ENCODE results near the gene PFKFB2.

The PFKFB2 gene

GRCh38 chr1:207009182-207009850 is 43.8 kb upstream of the PFKFB2 start:
- no peaks in the 10 kb centered on the region for H3K36me3 ChIP-seq
- TF ChIP-seq CTCF (IDR thresholded peaks at IDR 0.05) = no peak
- H3K4me1 ChIP-seq = no peaks in the 10 kb centered on the region
- no peaks in the 10 kb centered on the region for H3K9me3 ChIP-seq
- intact Hi-C loops (cut with DNase I; ENCODE audit: low total_unique reads) = no loop called here
- H3K27ac ChIP-seq = no peak overlapping the region
- no peak overlapping the region for H3K4me3 ChIP-seq
- H3K27me3 ChIP-seq = no peaks in the 10 kb centered on the region
- no peak for DNase-seq

- Histone ChIP-seq H3K27ac (no peak overlapping the region), H3K9me3 (no peaks in the 10 kb centered on the region), H3K36me3 (no peaks in the 10 kb centered on the region), H3K4me3 (no peak overlapping the region), H3K4me1 (no peaks in the 10 kb centered on the region), H3K27me3 (no peaks in the 10 kb centered on the region)
- TF ChIP-seq CTCF (IDR thresholded peaks at IDR 0.05) = no peak
- DNase-seq = no peak
- intact Hi-C loops (cut with DNase I; ENCODE audit: low total_unique reads) = no loop called here
Measured at GRCh38 chr1:207009945-207010344, 43.1 kb upstream of the PFKFB2 start.

- intact Hi-C loops (cut with DNase I; ENCODE audit: low total_unique reads) = no loop called here
- Histone ChIP-seq H3K4me3 (no peak overlapping the region), H3K36me3 (no peaks in the 10 kb centered on the region), H3K9me3 (no peaks in the 10 kb centered on the region), H3K4me1 (no peaks in the 10 kb centered on the region), H3K27ac (no peak overlapping the region), H3K27me3 (no peaks in the 10 kb centered on the region)
- TF ChIP-seq CTCF (IDR thresholded peaks at IDR 0.05) = no peak
- no peak for DNase-seq
Measured at GRCh38 chr1:207010726-207011125, 42.3 kb upstream of the PFKFB2 start.

- TF ChIP-seq CTCF (IDR thresholded peaks at IDR 0.05) = no peak
- Histone ChIP-seq H3K4me1 (no peaks in the 10 kb centered on the region), H3K27ac (no peak overlapping the region), H3K36me3 (no peaks in the 10 kb centered on the region), H3K9me3 (no peaks in the 10 kb centered on the region), H3K27me3 (no peaks in the 10 kb centered on the region), H3K4me3 (no peak overlapping the region)
- intact Hi-C loops (cut with DNase I; ENCODE audit: low total_unique reads) = no loop called here
- DNase-seq = no peak
Measured at GRCh38 chr1:207013321-207014085, 39.6 kb upstream of the PFKFB2 start.

- no peak for TF ChIP-seq CTCF (IDR thresholded peaks at IDR 0.05)
Measured at GRCh38 chr1:207014728-207015127, 38.3 kb upstream of the PFKFB2 start.

More at GRCh38 chr1:207014728-207015127, 38.3 kb upstream of the PFKFB2 start:
- Histone ChIP-seq H3K27me3 (no peaks in the 10 kb centered on the region), H3K4me1 (no peaks in the 10 kb centered on the region), H3K27ac (no peak overlapping the region), H3K9me3 (no peaks in the 10 kb centered on the region), H3K36me3 (no peaks in the 10 kb centered on the region), H3K4me3 (no peak overlapping the region)
- no peak for DNase-seq
- intact Hi-C loops (cut with DNase I; ENCODE audit: low total_unique reads) = no loop called here
